NCI-H345 treated with DMSO at 0.1 percent for 48 hours (cell line): ENCODE measurements around the gene ZNHIT1.
"Not testable (repeated sequence)": the region's sequence is repeated elsewhere in the genome, so short reads cannot be mapped to it uniquely, and the experiment has no call there.

Source experiments
- DNase-seq: peaks from one replicate; lab custom pipeline; 2025; ENCODE audit not compliant: unreplicated experiment; lab: John Stamatoyannopoulos, UW

Gene ZNHIT1

DNA sequence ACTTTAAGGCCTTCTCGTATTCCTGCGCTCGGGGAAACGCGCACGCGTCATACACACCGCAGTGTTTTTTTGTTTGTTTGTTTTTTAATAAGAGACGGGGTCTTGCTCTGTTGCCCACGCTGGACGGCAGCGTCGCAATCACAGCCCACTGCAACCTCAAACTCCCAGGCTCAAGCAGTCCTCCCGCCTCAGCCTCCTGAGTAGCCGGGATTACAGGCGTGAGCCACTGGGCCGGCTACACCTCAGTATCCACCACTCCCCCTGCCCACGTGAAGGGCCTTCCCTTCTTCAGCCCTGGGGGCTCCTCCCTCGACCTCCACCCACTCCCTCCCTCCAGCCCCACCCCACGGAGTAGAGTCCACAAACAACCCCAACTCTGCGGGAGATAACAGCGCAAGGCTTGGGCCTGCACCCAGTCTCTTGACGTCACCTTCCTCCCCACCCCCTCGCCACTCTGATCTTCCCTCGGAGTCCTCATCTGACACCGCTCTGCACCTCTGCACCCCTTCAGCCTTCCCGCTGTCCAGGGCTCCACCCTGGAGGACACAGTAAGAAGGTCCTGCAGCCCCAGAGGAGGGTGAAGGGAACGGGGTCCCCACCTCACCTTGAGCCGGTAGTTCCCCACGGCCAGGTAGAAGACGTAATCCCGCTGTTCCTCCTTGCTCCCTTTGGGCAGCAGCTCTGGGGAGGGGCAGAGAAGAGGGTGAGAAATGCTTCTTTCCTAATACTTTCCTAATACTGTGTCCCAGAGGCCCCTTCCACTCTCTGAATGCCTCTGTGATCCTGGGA, 22.5 kb downstream of the ZNHIT1 start:
- DNase-seq = no peak

GRCh38 chr7:101241015-101241363, 23.0 kb downstream of the ZNHIT1 start:
- DNase-seq = no peak

DNA sequence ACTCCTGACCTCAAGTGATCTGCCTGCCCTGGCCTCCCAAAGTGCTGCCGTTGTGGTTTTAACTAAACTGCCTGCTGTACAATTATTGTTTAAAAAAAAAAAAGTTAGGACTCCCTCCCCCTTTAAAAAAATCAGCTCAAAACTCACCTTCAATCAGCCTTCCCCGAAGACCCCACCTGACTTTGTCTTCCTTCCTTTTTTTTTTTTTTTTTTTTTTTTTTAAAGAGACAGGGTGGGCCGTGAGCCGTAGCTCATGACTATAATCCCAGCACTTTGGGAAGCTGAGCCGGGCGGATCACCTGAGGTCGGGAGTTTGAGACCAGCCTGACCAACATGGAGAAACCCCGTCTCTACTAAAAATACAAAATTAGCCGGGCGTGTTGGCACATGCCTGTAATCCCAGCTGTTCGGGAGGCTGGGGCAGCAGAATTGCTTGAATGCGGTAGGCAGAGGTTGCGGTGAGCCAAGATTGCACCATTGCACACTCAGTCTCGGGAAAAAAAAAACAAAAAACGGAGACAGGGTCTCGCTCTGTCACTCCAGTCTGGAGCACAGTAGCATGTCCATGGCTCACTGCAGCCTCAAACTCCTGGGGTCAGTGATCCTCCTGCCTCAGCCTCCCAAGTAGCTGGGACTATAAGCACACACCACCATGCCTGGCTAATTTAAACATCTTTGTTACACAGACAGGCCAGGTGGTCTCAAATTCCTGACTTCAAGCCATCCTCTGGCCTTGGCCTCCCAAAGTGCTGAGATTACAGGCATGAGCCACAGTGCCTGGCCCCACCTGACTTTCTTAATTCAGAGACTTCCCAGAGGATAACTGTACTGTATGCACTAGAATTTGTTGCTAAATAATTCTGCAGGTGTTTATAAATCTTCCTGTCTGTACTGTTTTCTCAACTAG, 23.7 kb downstream of the ZNHIT1 start:
- no peak for DNase-seq

DNA sequence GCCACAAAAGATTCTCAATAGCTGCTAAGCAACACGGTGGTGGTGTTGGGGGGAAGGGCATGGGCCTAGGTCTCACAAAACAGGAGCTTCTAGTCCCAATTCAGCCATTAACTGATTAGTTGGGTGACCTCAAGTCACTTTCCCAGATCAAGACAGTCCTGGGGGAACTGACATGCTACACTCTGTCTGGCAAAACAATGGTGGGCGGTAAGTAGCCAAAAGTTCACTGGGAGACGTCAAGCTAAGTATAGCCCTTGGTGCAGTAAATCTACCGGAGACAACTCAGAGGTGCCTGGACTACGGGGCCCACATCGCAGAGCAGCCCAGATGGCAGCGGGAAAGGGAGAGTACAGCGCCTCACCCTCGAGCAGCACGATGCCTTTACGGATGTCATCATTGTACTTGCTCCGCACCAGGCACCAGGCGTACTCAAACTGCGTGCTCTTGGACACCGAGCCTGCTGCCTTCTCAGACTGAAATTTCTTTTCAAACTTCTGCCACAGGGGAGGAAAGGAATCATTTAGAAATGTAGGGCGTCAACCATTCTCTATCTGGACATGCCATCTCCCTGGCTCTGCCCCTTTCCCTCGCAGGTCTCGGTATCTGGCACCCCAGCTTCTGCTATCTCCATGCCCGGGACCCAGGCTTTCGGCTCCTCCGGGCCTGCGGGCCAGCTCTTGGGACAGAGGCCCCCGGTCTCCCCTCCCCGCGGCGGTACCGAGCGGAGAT, 25.8 kb downstream of the ZNHIT1 start:
- DNase-seq = no peak

- DNase-seq = peak; percentile 90
These were observed 26.6 kb downstream of the ZNHIT1 start, which contains the start of gene FIS1 for GRCh38 chr7:101244375-101245146. Gene FIS1 (minus strand): TSS chr7:101245081. CDS start chr7:101245004, 77 bp downstream.

DNA sequence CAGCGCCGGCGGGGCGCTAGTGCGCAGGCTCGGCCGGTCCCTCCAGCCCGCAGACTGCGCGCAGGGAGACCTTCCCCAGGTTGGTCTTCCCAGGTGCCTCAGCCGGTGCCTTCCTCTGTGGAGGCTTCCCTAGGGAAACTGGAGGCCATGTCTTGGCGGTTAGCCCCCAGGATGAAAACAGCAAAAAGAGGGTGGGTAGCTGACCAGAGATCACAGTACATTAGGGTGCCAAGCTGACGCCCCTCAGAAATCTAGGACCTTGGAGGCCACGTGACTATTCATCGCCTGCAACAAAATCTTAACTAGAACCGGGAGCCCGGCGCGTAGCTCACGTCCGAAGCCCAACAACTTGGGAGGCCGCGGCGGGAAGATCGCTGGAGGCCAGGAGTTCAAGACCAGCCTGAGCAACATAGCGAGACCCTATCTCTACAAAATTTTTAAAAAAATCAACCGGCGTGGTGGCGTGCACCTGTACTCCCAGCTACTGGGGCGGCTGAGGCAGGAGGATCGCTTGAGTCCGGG, 27.2 kb downstream of the ZNHIT1 start:
- DNase-seq = no peak

GRCh38 chr7:101248276-101248675, 30.3 kb downstream of the ZNHIT1 start:
- DNase-seq = no peak

- DNase-seq = no peak
These were observed 32.4 kb downstream of the ZNHIT1 start for GRCh38 chr7:101250324-101250723.

DNA sequence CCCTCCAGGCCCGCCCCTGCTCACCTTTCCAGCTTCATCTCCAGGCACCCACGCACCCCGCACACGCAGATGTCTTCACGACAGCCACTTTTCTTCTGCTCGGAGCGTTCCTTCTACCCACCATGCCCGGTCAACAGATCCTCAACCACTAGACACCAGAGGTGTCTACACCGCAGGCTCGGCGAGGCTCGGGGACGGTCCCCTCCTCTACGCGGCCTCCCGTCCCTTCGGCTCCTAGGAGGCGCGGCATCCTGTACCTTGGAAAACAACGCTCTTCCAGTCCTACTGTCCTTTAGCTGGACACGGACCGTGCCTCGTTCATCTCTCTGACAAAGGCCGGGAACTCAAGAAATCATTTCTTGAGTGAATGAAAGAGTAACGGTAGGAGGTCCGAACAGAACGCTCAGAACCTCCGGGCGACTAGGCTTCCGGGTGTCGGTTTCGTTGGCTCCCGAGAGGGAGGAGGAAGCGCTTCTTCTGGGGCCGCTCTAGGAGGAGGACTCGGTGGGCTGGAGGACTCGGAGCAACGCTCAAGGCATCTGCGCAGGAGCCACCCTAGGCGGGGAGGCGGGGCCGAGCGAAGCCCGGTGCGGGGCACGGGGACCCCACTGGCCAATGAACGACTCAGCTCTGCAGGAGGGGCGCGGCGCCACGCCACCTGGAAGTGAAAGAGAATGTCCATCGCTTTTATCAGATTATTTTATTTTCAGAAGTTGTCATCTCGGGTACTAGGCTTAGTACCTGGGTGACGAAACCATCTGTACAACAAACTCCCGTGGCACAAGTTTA, 34.1 kb downstream of the ZNHIT1 start:
- peak; percentile 94 for DNase-seq

DNA sequence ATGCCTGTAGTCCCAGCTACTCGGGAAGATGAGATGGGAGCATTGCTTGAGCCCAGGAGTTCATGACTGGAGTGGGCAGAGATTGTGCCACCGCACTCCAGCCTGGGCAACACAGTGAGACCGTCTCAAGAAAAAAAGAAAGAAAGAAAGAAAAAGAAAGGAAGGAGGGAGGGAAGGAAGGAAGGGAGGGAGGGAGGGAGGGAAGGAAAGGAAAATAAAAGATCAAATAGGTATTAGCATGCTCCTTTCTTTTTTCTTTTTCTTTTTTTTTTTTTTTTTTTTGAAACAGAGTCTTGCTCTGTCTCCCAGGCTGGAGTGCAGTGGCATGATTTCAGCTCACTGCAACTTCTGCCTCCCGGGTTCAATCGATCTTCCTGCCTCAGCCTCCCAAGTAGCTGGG, 35.2 kb downstream of the ZNHIT1 start:
- not testable (repeated sequence) for DNase-seq

GRCh38 chr7:101255796-101256195, 37.8 kb downstream of the ZNHIT1 start:
- no peak for DNase-seq

GRCh38 chr7:101258243-101258731, 40.3 kb downstream of the ZNHIT1 start:
- no peak for DNase-seq

GRCh38 chr7:101264102-101264706, 46.2 kb downstream of the ZNHIT1 start:
- not testable (repeated sequence) for DNase-seq

GRCh38 chr7:101265622-101266516, 47.9 kb downstream of the ZNHIT1 start:
- DNase-seq = no peak

- no peak for DNase-seq
These were observed 51.7 kb downstream of the ZNHIT1 start for GRCh38 chr7:101269664-101270063.

DNA sequence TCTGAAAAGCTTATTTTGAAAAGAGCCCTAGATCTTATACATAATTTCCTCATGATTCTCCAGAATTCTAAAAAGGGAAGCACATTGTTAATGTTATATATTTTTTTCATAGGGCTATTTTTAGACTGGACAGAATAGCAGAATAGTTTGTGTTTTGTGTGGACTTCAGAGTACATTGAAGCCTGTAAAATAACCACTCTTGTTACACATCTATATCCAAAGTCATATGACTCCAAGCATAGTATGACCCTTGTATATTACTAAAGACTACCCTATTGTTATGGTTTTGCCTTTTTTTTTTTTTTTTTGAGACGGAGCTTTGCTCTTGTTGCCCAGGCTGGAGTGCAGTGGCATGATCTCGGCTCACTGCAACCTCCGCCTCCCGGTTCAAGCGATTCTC, 53.1 kb downstream of the ZNHIT1 start:
- no peak for DNase-seq

DNA sequence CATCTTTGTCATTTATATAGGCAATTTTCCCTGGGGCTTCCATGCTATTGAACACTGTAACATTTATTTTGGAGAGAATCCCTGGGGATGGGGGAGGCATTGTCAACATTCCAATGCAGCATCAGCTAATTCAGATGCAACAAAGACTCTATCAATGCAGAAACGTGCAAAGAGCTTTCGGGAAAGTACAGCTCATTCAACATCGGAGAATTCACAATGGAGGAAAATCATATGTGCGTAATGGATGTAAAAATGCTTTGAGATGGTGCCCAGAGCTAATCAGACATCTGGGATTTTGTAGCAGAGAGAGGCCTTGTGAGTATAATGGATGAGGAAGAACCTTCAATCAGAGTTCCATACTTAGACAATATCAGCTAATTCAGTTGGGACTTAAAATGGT, 55.2 kb downstream of the ZNHIT1 start:
- DNase-seq = no peak
